WTC11 (cell line): ENCODE results near the gene MAP1B. TPM values are rescaled to one million over a fixed set of nuclear protein-coding genes. Genes with fewer than 3 reads are reported as not detected.
A peak's percentile ranks its signal among the peaks of the same experiment; 100 is the strongest.

Source experiments
- ATAC-seq: fragments of 200-7000 bp; cut with Tn5 transposase; 2 replicates; pipeline ENCODE4 v1.10.0; 2021; ENCODE audit warnings: mild to moderate bottlenecking, moderate library complexity
- CTCF ChIA-PET: fragments of 300-600 bp; sonication (Branson Sonifier 250); formaldehyde crosslinking; loops from one replicate; lab custom pipeline; 2021; ENCODE audit warnings: antibody characterized with exemption; lab: Charles Lee
- POLR2A ChIA-PET: fragments of 350-600 bp; sonication (Branson Sonifier 250); formaldehyde crosslinking; loops from one replicate; lab custom pipeline; 2021; ENCODE audit warnings: antibody characterized with exemption; lab: Charles Lee
- DNase-seq: peaks from one replicate; pipeline ENCODE4 v3.0.0; 2021; ENCODE audit warnings: low spot score
- H3K27ac Mint-ChIP-seq: 2 replicates; pipeline ENCODE4 v1.8.0; 2021; ENCODE audit warnings: mixed read lengths
- H3K27me3 Mint-ChIP-seq: 2 replicates; pipeline ENCODE4 v1.8.0; 2021; ENCODE audit warnings: low read depth, mild to moderate bottlenecking, moderate library complexity, mixed read lengths
- H3K36me3 Mint-ChIP-seq: 2 replicates; pipeline ENCODE4 v1.8.0; 2021; ENCODE audit warnings: mixed read lengths
- H3K4me1 Mint-ChIP-seq: 2 replicates; pipeline ENCODE4 v1.8.0; 2022; ENCODE audit warnings: mixed read lengths
- H3K4me3 Mint-ChIP-seq: 2 replicates; pipeline ENCODE4 v1.8.0; 2021; ENCODE audit warnings: mild to moderate bottlenecking, moderate library complexity, mixed read lengths
- H3K9me3 Mint-ChIP-seq: 2 replicates; pipeline ENCODE4 v1.8.0; 2021; ENCODE audit warnings: mixed read lengths
- ATF1 ChIP-seq: sonication (generic); formaldehyde crosslinking; IDR thresholded peaks from 2 replicates; pipeline ENCODE4 v1.8.1; 2023; ENCODE audit warnings: mild to moderate bottlenecking, moderate library complexity, missing genetic modification reagents
- ATF6 ChIP-seq: sonication (generic); formaldehyde crosslinking; IDR thresholded peaks from 2 replicates; pipeline ENCODE4 v1.8.1; 2023; ENCODE audit warnings: mild to moderate bottlenecking, missing genetic modification reagents
- CREB1 ChIP-seq: sonication (generic); formaldehyde crosslinking; IDR thresholded peaks from 2 replicates; pipeline ENCODE4 v1.8.0; 2023; ENCODE audit warnings: mild to moderate bottlenecking, missing genetic modification reagents
- GABPB1 ChIP-seq: sonication (generic); formaldehyde crosslinking; IDR thresholded peaks from 2 replicates; pipeline ENCODE4 v1.8.1; 2023; ENCODE audit warnings: mild to moderate bottlenecking, missing genetic modification reagents
- HMGA2 ChIP-seq: fragments of 250-450 bp; sonication (Bioruptor Pico); IDR thresholded peaks from 2 replicates; pipeline ENCODE4 v1.4.0; 2021; ENCODE audit warnings: mild to moderate bottlenecking, moderate library complexity
- MXD4 ChIP-seq: fragments of 250-450 bp; sonication (Bioruptor Pico); IDR thresholded peaks from 2 replicates; pipeline ENCODE4 v1.8.0; 2021; ENCODE audit warnings: mild to moderate bottlenecking, moderate library complexity, borderline replicate concordance
- NR1H2 ChIP-seq: sonication (generic); formaldehyde crosslinking; IDR thresholded peaks from 2 replicates; pipeline ENCODE4 v1.9.0; 2021; ENCODE audit warnings: mild to moderate bottlenecking, moderate library complexity, missing genetic modification reagents
- NR2C2 ChIP-seq: sonication (generic); formaldehyde crosslinking; IDR thresholded peaks from 2 replicates; pipeline ENCODE4 v1.8.0; 2022; ENCODE audit warnings: mild to moderate bottlenecking, missing genetic modification reagents
- NR3C1 ChIP-seq: sonication (generic); formaldehyde crosslinking; conservative IDR thresholded peaks from 2 replicates; pipeline ENCODE4 v1.8.1; 2023; ENCODE audit warnings: low read depth, mild to moderate bottlenecking, missing genetic modification reagents
- TEAD4 ChIP-seq: sonication (generic); formaldehyde crosslinking; IDR thresholded peaks from 2 replicates; pipeline ENCODE4 v1.8.0; 2022; ENCODE audit warnings: mild to moderate bottlenecking, missing genetic modification reagents
- ZBTB43 ChIP-seq: sonication (generic); formaldehyde crosslinking; IDR thresholded peaks from 2 replicates; pipeline ENCODE4 v1.8.1; 2023; ENCODE audit warnings: mild to moderate bottlenecking, missing genetic modification reagents
- ZNF263 ChIP-seq: sonication (generic); formaldehyde crosslinking; IDR thresholded peaks from 2 replicates; pipeline ENCODE4 v1.8.1; 2022; ENCODE audit warnings: low read depth, mild to moderate bottlenecking, moderate library complexity, missing genetic modification reagents
- ZNF425 ChIP-seq: fragments of 250-450 bp; sonication (Bioruptor Pico); conservative IDR thresholded peaks from 2 replicates; pipeline ENCODE4 v1.9.0; 2021; ENCODE audit warnings: mild to moderate bottlenecking
- total RNA-seq: library from RNA; stranded (reverse); gene quantifications from 3 replicates; pipeline ENCODE4 v1.2.3, GENCODE V29; 2021
- TF ChIP-seq, protein P1 (sequence below): fragments of 250-450 bp; sonication (Bioruptor Pico); IDR thresholded peaks from 2 replicates; pipeline ENCODE4 v1.9.0; 2021; ENCODE audit warnings: mild to moderate bottlenecking, borderline replicate concordance
- TF ChIP-seq, protein P2 (sequence below): sonication (generic); formaldehyde crosslinking; conservative IDR thresholded peaks from 2 replicates; pipeline ENCODE4 v1.8.1; 2022; ENCODE audit warnings: mild to moderate bottlenecking, missing genetic modification reagents
- TF ChIP-seq, protein P3 (sequence below): sonication (generic); formaldehyde crosslinking; IDR thresholded peaks from 2 replicates; pipeline ENCODE4 v1.8.0; 2022; ENCODE audit warnings: missing genetic modification reagents

Gene MAP1B
- total RNA-seq, 1 experiment from 2014 or later, result 95.0 TPM

GRCh38 chr5:72233835-72234234, 126.6 kb downstream of the MAP1B start (continued):
- TF ChIP-seq ZBTB43 (CRISPR knock-in tag) (no peak), GABPB1 (CRISPR knock-in tag) (no peak), ATF1 (CRISPR knock-in tag) (no peak)

DNA sequence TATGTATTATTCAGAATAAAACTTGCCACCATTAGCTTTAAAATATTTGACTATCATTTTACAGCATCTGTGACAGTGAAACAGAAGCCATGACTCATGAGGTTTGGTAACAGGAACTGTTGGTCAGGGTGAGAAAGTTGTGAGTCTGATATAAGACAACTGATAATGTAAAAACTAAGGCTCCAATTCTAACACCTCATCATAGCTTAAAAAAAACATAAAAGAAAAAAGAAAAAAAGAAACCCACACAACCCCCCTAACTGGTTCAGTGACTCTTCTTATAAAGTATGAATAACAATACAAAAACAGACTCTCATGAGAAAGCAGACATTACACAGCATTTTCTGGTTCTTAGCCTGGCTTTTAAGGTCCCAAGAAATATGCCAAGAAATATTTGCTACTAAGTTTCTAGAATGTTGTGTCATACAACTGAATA, 127.0 kb downstream of the MAP1B start:
- ATAC-seq, result no peak
- CTCF ChIA-PET, result interaction anchor here (2.2 kb wide), 1 partner anchor 11 kb away, joined by 7 read pairs; no protein-coding TSS in a partner anchor
- Mint-ChIP-seq H3K27me3 (no peaks in the 10 kb centered on the region), H3K9me3 (no peaks in the 10 kb centered on the region), H3K4me1 (peaks cover 60% of the 10 kb centered on the region), H3K27ac (peak overlapping the region; percentile 63; the same call in 1 of the 2 replicates), H3K4me3 (no peak overlapping the region), H3K36me3 (peaks cover 23% of the 10 kb centered on the region)
- POLR2A ChIA-PET, result interaction anchor here (0.5 kb wide), 1 partner anchor 374 kb away, joined by 3 read pairs; no protein-coding TSS in a partner anchor
- DNase-seq, result no peak
- TF ChIP-seq ZNF263 (CRISPR knock-in tag) (no peak), ZNF425 (CRISPR knock-in tag) (no peak), NR2C2 (no peak), NR3C1 (CRISPR knock-in tag) (no peak), NR1H2 (CRISPR knock-in tag) (no peak), HMGA2 (CRISPR knock-in tag) (no peak), MXD4 (CRISPR knock-in tag) (no peak), CREB1 (no peak), TEAD4 (no peak), ATF6 (CRISPR knock-in tag) (no peak)
- TF ChIP-seq, protein P1, sequence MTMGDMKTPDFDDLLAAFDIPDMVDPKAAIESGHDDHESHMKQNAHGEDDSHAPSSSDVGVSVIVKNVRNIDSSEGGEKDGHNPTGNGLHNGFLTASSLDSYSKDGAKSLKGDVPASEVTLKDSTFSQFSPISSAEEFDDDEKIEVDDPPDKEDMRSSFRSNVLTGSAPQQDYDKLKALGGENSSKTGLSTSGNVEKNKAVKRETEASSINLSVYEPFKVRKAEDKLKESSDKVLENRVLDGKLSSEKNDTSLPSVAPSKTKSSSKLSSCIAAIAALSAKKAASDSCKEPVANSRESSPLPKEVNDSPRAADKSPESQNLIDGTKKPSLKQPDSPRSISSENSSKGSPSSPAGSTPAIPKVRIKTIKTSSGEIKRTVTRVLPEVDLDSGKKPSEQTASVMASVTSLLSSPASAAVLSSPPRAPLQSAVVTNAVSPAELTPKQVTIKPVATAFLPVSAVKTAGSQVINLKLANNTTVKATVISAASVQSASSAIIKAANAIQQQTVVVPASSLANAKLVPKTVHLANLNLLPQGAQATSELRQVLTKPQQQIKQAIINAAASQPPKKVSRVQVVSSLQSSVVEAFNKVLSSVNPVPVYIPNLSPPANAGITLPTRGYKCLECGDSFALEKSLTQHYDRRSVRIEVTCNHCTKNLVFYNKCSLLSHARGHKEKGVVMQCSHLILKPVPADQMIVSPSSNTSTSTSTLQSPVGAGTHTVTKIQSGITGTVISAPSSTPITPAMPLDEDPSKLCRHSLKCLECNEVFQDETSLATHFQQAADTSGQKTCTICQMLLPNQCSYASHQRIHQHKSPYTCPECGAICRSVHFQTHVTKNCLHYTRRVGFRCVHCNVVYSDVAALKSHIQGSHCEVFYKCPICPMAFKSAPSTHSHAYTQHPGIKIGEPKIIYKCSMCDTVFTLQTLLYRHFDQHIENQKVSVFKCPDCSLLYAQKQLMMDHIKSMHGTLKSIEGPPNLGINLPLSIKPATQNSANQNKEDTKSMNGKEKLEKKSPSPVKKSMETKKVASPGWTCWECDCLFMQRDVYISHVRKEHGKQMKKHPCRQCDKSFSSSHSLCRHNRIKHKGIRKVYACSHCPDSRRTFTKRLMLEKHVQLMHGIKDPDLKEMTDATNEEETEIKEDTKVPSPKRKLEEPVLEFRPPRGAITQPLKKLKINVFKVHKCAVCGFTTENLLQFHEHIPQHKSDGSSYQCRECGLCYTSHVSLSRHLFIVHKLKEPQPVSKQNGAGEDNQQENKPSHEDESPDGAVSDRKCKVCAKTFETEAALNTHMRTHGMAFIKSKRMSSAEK (CRISPR knock-in tag), result no peak
- TF ChIP-seq, protein P2, sequence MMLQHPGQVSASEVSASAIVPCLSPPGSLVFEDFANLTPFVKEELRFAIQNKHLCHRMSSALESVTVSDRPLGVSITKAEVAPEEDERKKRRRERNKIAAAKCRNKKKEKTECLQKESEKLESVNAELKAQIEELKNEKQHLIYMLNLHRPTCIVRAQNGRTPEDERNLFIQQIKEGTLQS (CRISPR knock-in tag), result no peak
- TF ChIP-seq, protein P3, sequence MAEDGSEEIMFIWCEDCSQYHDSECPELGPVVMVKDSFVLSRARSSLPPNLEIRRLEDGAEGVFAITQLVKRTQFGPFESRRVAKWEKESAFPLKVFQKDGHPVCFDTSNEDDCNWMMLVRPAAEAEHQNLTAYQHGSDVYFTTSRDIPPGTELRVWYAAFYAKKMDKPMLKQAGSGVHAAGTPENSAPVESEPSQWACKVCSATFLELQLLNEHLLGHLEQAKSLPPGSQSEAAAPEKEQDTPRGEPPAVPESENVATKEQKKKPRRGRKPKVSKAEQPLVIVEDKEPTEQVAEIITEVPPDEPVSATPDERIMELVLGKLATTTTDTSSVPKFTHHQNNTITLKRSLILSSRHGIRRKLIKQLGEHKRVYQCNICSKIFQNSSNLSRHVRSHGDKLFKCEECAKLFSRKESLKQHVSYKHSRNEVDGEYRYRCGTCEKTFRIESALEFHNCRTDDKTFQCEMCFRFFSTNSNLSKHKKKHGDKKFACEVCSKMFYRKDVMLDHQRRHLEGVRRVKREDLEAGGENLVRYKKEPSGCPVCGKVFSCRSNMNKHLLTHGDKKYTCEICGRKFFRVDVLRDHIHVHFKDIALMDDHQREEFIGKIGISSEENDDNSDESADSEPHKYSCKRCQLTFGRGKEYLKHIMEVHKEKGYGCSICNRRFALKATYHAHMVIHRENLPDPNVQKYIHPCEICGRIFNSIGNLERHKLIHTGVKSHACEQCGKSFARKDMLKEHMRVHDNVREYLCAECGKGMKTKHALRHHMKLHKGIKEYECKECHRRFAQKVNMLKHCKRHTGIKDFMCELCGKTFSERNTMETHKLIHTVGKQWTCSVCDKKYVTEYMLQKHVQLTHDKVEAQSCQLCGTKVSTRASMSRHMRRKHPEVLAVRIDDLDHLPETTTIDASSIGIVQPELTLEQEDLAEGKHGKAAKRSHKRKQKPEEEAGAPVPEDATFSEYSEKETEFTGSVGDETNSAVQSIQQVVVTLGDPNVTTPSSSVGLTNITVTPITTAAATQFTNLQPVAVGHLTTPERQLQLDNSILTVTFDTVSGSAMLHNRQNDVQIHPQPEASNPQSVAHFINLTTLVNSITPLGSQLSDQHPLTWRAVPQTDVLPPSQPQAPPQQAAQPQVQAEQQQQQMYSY, result no peak
